Measurements from ENCODE around the gene F10.

DNA sequence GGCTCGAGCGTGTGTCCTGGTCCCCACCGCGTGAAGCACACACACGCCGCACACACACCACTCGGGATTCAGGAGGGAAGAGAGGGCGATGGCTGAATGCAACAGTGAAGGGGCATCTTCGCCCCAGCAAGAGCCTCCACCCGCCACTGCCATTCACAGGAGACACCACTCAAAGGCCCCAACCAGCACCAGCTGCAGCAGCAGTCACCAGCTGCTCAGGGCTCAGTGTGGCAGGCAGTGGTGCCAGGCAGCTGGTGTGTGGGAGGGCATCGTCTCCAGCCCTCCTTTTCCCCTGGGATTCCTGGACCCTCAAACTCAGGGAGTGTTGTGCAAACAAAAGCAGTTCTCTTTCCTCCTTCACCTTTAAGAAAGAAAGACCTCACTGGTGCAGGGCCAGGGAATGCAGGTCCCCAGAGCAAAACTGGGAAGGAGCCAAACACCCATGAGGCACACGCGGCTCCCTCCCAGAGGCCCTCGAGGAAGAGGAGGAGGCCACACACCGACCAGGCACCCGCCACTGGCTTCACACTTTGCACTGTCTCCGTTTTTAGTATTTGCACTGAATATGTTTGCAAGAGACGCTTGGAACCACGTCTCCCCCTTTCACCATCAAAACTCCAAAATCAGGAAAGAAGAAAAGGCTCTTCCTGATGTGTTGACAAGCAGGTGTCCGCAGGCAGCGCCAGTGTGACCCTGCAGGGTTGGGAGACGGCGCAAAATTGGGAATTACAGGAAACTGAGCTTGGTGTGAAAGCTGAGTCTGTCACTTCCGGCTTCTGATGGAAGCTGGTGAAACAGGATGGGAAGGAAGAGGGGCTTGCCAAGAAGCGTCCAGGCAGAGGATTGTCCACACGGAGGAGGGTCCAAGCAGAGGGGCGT lies 43.5 kb upstream of the F10 start:
- TF ChIP-seq EP300 (conservative IDR thresholded peaks at IDR 0.05; ENCODE audit: poor library complexity, severe bottlenecking) (no peak), CTCF (IDR thresholded peaks at IDR 0.05; ENCODE audit: poor library complexity, severe bottlenecking) (no peak), MXI1 (conservative IDR thresholded peaks at IDR 0.05; ENCODE audit: poor library complexity, severe bottlenecking) (no peak)

Measured in neural cell (in vitro differentiated cells).